GOT3 (cell line): Measurements from ENCODE around the gene GIMAP2.
"Not testable (repeated sequence)": the region's sequence is repeated elsewhere in the genome, so short reads cannot be mapped to it uniquely, and the experiment has no call there.

Experiments
- DNase-seq: peaks from one replicate; lab custom pipeline; 2025; ENCODE audit warnings: mixed read lengths; lab: John Stamatoyannopoulos, UW

GIMAP2 gene

DNA sequence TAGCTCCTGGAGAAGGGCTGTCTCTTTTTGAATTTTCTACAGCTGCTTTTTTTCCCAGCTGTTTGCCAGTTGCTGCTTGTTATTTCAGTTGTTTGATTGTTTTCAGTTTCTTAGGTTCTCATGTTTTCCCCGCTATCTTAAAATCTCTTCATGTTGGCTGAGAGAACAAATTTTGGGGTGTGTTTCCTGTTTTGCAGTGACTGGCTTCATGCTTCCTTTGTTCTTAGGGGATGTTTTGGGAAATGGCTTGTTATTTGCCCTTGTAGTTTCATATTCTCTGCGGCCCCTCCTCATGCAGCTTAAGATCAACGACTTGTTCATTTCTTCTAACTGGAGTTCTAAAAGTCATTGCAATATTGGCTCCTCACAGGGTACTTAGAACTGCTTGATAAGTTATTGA is 8.7 kb upstream of the GIMAP2 start:
- DNase-seq, result not testable (repeated sequence)

DNA sequence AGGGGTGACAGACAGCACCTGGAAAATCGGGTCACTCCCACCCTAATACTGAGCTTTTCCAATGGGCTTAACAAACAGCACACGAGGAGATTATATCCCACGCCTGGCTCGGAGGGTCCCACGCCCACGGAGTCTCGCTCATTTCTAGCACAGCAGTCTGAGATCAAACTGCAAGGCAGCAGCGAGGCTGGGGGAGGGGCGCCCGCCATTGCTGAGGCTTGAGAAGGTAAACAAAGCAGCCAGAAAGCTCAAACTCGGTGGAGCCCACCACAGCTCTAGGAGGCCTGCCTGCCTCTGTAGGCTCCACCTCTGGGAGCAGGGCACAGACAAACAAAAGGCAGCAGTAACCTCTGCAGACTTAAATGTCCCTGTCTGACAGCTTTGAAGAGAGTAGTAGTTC is 6.9 kb upstream of the GIMAP2 start:
- not testable (repeated sequence) for DNase-seq

DNA sequence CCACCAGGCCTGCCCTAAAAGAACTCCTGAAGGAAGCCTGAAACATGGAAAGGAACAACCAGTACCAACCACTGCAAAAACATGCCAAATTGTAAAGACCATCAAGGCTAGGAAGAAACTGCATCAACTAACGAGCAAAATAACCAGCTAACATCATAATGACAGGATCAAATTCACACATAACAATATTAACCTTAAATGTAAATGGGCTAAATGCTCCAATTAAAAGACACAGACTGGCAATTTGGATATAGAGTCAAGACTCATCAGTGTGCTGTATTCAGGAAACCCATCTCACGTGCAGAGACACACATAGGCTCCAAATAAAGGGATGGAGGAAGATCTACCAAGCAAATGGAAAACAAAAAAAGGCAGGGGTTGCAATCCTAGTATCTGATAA is 5.1 kb upstream of the GIMAP2 start:
- not testable (repeated sequence) for DNase-seq

DNA sequence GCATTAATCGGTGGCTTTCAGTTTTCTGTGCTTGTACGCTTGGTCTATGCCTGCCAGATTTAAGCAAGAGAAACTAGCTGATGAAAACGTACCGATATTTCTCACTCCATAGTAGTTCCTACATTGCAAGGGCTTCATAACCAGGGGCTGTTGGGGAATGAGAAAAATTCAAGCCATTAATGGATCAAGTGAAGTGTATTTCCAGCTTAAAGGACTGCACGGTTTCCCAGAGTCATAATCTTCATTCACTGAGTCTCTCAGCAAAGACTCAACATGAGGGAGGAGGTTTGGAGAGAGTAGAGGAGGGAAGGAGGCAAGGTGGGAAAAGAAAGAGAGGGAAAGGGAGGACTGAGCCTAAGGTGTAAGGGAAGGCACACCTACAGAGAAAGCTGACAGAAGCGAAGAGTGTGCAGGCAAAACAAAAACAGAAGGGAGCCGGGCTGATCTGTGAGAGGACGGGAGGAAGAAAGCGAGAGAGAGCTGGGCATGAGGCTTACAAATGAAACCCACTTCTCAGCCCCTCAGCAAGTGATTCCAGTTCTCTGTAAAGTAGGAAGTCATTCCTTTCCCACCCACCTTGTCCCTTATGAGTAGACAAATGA is 625 bp downstream of the GIMAP2 start:
- no peak for DNase-seq

DNA sequence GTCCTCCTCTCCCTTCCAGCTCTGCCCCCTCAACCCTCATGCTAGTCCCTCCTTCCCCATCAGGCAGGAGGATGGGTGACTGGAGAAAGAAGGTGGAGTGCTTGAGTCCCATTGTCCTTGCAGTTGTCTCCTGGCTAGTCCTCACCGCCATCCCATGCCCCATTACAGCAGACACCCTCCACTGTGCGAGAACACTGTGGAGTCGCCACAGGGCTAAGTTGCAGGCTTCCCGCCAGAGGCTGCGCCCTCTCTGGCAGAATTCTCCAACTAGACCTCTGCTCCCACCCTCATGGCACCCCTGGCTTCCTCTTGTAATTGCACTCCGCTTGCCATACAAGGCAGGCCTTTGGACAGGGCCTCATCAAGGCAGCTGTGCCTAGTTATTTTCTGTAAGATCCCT is 3.1 kb downstream of the GIMAP2 start:
- no peak for DNase-seq

DNA sequence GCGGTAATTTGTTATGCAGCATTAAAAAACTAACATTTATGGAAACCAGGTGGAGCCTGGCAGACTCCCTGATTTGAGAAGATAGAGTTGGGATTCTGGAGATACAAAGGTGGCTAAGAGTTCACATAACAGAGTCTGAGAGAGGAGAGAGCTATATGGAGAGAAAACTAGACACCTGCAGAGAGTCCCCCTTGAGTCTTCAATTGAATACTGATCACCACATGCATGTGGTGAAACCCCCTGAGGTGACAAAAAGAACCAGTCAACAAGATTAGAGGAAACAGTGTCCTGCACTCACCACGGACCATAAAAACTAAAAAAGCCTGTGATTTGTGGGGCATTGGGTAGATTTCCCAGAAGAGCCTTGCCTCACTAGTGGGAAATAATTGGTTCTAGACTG is 10.1 kb downstream of the GIMAP2 start:
- no peak for DNase-seq

DNA sequence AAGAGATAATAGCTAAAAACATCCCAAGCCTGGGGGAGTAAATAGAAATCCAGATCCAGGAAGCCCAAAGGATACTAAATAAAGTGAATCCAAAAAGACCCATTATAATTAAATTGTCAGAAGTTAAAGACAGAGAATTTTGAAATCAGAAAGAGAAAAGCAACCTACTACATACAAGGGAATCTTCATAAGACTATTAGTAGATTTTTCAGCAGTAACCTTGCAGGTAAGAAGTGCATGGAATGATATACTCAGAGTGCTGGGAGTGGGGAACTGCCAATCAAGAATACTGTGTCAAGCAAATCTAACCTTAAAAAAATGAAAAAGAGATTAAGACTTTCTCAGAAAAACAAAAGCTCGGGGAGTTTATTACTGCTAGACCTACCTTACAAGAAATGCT is 17.7 kb downstream of the GIMAP2 start:
- DNase-seq, result no peak

DNA sequence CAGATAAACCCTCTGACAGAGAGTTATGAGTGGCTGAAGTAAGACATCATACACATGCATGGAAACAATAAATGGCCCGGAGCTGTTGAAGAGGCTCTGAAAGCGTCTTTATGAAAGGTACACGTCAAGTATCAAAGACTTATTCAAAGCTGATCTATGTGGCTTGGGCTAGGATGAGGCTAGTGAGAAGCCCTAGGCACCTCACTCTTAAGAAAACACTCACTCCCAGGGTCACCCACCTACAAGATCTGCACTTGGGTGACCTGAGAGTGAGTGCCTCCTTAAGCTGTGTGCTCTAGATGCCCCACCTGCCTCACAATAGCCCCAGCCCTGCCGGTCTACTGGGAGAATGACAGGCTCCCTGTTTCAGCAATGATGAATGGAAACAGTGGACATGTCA is 29.8 kb downstream of the GIMAP2 start:
- no peak for DNase-seq

DNA sequence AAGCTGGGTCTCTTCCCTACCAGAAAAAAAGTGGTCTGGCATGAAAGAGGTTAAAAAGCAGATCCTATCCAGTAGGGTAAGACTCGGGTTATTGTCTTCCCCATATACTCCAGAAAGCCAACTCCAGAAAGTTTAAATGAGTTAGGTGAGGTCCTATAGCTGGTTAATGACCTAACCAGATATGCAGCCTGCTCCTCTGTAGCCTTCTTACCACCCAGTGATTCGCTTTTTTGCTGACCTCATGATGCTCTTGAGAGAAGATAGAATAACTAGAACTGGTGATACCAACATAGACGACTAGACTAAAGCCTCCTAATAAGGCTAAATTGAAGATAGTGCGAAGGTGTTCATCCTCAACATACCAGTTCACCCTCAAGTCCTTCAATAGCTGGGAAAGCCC is 30.2 kb downstream of the GIMAP2 start:
- DNase-seq, result no peak

DNA sequence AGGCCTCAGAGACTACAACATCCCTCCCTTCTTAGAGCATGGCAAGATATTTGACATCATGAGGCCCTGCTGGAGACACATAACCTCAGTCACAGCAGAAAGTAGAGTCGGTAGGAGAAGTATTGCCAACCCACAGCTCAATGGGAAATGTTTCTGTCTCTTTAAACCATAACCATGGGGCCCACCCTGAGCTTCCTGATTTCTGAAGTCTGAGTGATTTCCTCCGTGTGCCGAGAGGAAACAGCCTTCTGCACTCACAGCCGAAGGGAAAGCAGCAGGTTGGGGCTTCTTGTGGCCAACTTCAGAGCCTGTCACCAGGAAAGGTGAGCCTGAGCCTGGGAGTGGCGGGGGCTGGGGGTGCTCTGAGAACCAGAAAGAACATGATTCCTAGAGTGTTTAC is 30.9 kb downstream of the GIMAP2 start, which contains the start of gene GIMAP1:
Gene GIMAP1 (plus strand): TSS at position 246 of the 400 bp plus-strand sequence. CDS start 2,435 bp downstream, outside the sequence.
- no peak for DNase-seq

DNA sequence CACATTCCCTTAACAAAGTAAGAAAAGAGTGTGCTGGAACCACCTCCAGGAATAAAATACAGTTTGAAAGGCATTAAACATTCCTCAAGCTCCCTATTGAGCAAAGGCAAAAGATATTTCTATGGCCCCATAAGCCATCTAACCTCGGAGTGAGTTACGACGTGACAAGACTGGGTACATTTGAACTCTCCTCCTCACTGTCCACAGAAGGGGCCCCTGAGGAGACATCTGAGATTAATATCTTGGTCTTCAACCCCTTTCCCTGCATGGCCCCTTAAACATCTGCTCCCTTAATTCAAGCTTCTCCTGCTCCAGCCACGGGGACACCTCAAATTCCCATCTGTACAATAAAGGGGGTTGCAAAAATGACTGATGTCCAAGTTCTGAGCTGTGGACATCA is 31.4 kb downstream of the GIMAP2 start:
- DNase-seq, result no peak

DNA sequence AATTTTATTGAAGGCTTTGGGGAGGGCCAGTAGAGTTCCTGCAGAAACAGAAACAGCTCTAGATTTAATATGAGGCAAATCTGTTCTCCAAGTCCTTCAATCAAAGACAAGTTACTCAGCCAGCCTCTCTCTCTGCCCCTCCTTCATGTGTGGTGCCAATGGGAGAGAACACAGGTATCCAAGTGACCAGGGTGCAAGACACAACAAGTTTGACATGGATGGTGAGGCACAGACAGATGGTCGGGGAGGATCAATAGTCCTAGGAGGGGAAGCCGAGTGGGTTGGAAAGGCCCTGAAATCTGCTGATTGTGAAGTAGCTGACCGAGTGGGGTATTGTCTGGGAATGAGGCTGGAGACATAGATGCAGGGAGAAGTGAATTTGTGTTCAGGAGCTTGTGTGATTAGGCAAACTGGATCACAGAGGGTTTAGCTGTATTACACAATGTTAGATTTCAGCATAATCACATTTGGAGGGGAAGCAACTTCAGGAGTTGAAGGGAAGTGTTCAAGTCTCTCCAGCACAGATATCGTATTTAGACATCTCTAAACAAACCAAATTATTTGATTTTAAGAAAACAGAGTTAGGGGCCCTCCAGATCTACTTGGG is 32.4 kb downstream of the GIMAP2 start:
- no peak for DNase-seq

DNA sequence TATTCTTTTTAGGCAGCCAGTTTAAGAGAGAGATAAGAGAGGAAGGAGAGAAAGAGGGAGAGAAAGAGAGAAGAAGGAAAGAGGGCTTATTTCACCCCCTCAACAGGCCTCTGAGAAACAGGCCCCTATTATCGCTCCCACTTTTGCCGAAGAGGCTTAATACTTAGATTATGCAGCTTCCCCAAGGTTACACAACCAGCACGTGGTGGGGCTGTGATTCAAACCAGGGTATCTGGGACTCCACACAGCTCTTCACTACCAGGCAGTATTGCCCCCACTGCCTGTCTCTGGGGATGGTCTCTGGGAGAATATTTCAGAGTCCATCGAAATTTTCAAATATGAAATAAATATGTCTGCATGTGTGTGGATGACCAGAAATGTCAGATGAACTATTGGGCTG is 33.9 kb downstream of the GIMAP2 start:
- no peak for DNase-seq

DNA sequence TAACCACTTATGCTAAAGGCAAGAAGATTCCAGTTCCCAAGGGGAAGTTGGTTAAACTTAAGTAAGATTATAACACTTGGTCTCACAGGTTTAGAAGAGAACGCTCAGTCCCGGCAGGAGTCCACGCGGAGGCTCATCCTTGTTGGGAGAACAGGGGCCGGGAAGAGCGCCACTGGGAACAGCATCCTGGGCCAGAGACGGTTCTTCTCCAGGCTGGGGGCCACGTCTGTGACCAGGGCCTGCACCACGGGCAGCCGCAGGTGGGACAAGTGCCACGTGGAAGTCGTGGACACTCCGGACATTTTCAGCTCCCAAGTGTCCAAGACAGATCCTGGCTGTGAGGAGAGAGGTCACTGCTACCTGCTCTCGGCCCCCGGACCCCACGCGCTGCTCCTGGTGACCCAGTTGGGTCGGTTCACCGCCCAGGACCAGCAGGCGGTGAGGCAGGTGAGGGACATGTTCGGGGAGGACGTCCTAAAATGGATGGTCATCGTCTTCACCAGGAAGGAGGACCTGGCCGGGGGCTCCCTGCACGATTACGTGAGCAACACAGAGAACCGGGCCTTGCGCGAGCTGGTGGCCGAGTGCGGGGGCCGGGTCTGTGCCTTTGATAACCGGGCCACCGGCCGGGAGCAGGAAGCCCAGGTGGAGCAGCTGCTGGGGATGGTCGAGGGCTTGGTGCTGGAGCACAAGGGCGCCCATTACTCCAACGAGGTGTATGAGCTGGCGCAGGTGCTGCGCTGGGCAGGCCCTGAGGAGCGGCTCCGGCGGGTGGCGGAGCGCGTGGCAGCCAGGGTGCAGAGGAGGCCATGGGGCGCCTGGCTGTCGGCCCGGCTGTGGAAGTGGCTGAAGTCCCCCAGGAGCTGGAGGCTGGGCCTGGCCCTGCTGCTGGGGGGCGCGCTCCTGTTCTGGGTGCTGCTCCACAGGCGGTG is 34.7 kb downstream of the GIMAP2 start:
- no peak for DNase-seq

DNA sequence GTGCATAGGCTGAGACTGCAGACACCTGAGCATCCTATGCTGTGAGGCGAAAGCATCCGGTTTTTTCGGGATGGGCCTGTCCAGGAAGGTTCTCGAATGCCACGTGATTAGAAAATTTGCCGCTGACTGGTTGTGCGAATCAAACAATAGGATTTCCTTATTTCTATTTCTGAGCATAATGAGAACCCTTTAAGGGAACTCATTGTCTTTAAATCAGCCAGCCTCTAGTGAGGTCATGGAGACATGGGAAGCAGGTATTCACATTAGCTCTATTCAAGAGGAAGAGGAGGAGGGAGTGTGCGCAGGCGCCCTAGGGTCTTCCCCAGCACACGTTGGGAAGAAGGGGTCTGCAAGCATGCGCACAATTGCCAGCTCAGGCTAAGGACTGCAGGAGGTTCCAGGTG is 36.5 kb downstream of the GIMAP2 start:
- no peak for DNase-seq

DNA sequence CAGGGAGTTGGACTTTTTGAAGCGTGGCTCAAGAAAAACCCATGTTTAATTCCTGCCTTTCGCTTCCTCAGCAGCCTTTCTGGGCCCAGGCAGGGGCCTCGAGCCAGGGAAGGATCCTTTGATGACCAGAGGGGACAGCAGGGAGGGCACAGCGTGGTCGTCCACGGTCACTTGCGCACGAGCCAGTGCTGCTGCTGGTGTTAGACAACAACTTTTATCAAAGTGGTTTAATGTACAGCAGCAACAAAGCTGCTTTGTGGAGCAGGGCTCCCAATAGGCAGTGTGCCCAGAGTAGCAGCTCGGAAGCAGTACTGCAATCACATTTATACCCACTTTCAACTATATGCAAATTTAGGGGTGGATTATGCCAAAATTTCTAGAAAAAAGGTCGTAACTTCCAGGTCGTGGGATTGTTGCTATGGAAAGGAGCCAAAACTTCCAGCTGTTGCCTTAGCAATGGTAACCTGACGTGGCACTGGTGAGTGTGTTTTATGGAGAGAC is 37.0 kb downstream of the GIMAP2 start:
- no peak for DNase-seq

DNA sequence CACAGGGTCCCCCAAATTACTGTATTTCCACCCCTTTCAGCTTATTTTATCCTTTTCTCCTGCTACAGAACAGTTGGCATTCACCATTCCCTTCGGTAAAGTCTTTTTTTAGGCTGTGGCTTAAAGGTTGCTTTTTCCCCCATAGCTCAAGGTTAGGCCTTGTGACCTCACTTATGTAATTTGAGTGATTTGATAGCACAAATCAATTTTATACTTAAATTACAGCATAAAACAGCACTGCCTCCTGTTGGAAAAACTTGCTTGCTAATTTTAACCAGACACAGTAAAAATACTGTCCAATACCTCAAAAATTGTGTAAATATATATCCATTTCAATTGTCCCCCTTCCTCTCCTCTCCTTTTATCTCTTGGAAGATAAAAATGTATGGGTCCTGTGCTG is 38.0 kb downstream of the GIMAP2 start:
- no peak for DNase-seq

DNA sequence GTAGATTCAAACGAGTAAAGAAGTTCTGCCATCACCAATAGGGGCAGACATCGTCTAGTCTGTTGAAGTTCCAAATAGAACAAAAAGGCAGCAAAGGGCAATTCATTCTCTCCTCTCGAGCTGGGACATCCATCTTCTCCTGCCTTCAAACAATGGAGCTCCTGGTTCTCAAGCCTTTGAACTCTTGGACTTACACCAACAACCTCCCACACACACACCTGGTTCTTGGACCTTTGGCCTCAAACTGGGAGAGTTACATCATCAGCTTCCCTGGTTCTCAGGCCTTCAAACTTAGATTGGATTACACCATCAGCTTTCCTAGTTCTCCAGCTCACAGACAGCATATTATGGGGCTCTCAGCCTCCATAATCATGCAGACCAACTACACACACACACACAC is 41.9 kb downstream of the GIMAP2 start:
- no peak for DNase-seq

DNA sequence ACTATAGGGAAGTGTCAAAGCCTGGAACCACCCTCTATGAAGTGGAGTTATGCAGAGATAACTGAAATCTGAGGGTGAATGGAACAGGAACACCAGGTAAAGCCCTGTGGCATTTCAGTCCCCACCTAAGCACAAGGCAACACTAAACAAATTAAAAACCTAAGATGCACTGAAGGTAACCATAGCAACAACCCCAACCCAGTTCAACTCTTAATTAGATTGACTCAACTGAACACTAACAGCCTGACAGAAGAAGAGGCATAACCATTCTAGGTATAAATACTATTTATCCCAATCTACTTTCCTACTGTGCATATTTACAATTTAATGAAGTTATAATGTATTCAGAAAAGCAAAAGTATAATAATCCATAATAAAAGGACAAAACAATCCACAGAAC is 42.5 kb downstream of the GIMAP2 start:
- DNase-seq, result no peak

DNA sequence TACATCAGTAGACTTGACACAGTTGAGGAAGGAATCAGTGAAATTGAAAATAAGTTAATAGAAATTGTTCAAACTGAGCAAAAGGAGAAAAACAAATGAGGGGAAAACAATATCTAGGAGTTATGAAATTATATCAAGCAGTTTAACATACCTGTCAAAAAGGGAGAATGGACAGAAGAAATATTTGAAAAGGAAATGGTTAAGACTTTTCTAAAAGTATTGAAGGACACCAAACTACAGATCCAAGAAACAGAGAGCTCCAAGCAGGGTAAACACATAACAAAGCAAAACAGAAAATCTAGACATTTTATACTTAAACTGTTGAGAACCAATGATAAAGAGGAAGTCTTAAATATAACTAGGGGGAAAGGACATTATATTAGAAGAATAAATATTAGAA is 43.1 kb downstream of the GIMAP2 start:
- no peak for DNase-seq

DNA sequence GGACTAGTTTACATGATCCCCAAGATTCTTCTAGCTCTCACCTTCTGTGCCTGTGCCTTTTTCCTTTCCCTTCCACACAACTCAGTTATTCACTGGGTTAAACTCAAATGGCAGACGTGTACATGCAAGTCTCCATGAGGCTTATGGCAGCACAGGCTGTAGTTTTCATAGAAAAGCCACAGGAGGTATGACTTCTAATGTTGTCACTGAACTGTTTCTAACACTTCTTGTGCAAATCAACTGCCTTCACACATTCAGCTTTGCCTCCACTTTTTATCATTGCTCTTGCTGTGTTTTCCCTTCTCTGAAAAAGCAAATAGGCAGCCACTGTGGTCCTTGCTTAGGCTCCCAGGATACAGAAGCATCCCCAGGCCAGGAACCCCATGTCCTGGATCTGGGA is 46.4 kb downstream of the GIMAP2 start:
- DNase-seq, result no peak

DNA sequence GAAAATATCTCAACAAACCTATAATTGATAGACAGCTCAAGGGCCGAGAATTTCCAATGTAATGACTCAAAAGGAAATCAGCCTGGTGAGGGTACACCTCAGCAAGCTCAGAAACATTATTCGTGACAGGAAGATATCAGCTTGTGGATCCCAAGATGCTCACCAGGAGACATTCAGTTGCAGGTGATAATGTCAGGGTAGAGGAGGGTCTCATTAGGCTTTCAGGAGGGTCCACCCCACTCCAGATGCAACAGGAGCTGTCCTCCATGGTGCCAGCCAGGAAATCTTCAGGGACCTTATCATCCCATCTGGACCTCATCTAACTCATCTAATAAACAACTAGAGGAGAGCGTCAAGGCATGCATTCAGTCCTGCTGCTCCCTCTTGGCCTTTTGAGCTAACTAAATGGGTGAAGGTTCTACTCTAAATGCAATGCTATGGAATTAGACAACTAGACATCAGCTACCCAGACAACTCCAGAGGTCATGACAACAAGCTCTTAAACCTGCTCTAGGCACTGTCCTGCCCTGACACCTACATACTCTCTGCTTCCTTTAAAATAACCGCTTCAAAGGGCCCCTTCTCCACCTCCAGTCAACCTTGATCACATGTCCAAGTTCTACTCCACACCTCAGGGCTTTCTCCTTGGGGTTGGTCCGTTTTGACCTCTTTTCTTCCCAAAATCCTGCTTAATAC is 47.4 kb downstream of the GIMAP2 start:
- no peak for DNase-seq
